ENCODE results near the gene SFRP2. TPM values are rescaled to one million over a fixed set of nuclear protein-coding genes. Genes with fewer than 3 reads are reported as not detected.

SFRP2 gene, protein sequence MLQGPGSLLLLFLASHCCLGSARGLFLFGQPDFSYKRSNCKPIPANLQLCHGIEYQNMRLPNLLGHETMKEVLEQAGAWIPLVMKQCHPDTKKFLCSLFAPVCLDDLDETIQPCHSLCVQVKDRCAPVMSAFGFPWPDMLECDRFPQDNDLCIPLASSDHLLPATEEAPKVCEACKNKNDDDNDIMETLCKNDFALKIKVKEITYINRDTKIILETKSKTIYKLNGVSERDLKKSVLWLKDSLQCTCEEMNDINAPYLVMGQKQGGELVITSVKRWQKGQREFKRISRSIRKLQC
- total RNA-seq, result under 1 TPM in 1 of 2 experiments, not detected in 1; 0.11 TPM
- not detected for polyA plus RNA-seq

DNA sequence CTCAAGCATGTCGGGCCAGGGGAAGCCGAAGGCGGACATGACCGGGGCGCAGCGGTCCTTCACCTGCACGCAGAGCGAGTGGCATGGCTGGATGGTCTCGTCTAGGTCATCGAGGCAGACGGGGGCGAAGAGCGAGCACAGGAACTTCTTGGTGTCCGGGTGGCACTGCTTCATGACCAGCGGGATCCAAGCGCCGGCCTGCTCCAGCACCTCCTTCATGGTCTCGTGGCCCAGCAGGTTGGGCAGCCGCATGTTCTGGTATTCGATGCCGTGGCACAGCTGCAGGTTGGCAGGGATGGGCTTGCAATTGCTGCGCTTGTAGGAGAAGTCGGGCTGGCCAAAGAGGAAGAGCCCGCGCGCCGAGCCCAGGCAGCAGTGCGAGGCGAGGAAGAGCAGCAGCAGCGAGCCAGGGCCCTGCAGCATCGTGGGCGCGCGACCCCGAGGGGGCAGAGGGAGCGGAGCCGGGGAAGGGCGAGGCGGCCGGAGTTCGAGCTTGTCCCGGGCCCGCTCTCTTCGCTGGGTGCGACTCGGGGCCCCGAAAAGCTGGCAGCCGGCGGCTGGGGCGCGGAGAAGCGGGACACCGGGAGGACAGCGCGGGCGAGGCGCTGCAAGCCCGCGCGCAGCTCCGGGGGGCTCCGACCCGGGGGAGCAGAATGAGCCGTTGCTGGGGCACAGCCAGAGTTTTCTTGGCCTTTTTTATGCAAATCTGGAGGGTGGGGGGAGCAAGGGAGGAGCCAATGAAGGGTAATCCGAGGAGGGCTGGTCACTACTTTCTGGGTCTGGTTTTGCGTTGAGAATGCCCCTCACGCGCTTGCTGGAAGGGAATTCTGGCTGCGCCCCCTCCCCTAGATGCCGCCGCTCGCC is at the start of gene SFRP2:
Gene SFRP2 (minus strand): TSS at position 671 of the 864 bp plus-strand sequence. CDS start 248 bp downstream, at position 423.
- Histone ChIP-seq H3K36me3 (ENCODE audit: insufficient read depth, low read length) (no peaks in the 10 kb centered on the region), H3K4me3 (ENCODE audit: low read length) (no peak within 1 kb of the TSS), H3K27ac (ENCODE audit: low read depth, low read length) (no peak within 1 kb of the TSS), H3K9me3 (ENCODE audit: low read length) (no peaks in the 10 kb centered on the region), H3K4me1 (ENCODE audit: insufficient read depth, low read length) (peaks cover 40% of the 10 kb centered on the region), H3K27me3 (ENCODE audit: insufficient read depth, low read length, poor library complexity, severe bottlenecking) (peaks cover 43% of the 10 kb centered on the region)
- DNase-seq, result no peak
- H3K4me3 Mint-ChIP-seq, result peak within 1 kb of the TSS; percentile 9 to 78 (median 59)
- ChIA-PET POLR2A (no interaction called here), CTCF (no interaction called here)
- H3K27ac Mint-ChIP-seq, result peak within 1 kb of the TSS in 1 of 8 donors; percentile 47
- H3K4me1 Mint-ChIP-seq, result peaks cover 26 to 54% (median 44%) of the 10 kb centered on the region in 3 donors
- no peaks in the 10 kb centered on the region for H3K36me3 Mint-ChIP-seq
- no peaks in the 10 kb centered on the region for H3K9me3 Mint-ChIP-seq
- peaks cover 66 to 84% of the 10 kb centered on the region in 2 donors for H3K27me3 Mint-ChIP-seq

DNA sequence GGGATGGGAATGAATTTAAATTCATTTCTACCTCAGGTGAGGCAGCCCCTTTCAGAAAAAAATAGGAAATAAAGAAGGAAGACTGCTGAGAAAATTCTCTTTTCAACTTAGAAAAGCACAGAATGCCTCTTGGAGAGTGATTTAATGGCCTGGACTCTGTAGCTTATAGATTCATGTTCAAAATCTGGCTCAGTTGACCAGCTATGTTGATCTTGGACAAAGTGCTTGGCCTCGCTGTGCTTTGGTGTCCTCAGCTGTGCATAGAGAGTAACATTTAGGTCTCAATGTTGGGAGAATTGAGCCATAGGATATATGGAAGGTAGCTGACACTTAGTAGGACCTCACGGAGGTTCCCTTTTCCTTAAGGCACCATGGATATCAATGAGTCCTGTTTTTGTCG is 49.7 kb upstream of the SFRP2 start:
- no peak overlapping the region for H3K4me3 Mint-ChIP-seq
- H3K27me3 Mint-ChIP-seq, result no peaks in the 10 kb centered on the region
- no peak overlapping the region for H3K4me3 ChIP-seq (ENCODE audit: low read length)
- no peaks in the 10 kb centered on the region for H3K27me3 ChIP-seq (ENCODE audit: insufficient read depth, low read length, poor library complexity, severe bottlenecking)
- CTCF ChIA-PET, result no interaction called here
- H3K27ac ChIP-seq (ENCODE audit: low read depth, low read length), result no peak overlapping the region
- H3K9me3 Mint-ChIP-seq, result peaks cover 0 to 4% (median 0%) of the 10 kb centered on the region in 5 donors
- DNase-seq, result no peak
- POLR2A ChIA-PET, result no interaction called here
- no peaks in the 10 kb centered on the region for H3K36me3 Mint-ChIP-seq
- H3K9me3 ChIP-seq (ENCODE audit: low read length), result no peaks in the 10 kb centered on the region
- H3K27ac Mint-ChIP-seq, result no peak overlapping the region
- no peaks in the 10 kb centered on the region for H3K36me3 ChIP-seq (ENCODE audit: insufficient read depth, low read length)
- no peaks in the 10 kb centered on the region for H3K4me1 Mint-ChIP-seq
- no peaks in the 10 kb centered on the region for H3K4me1 ChIP-seq (ENCODE audit: insufficient read depth, low read length)

- no peak for DNase-seq
- Histone ChIP-seq H3K27me3 (ENCODE audit: insufficient read depth, low read length, poor library complexity, severe bottlenecking) (no peaks in the 10 kb centered on the region), H3K4me3 (ENCODE audit: low read length) (no peak overlapping the region), H3K9me3 (ENCODE audit: low read length) (no peaks in the 10 kb centered on the region), H3K36me3 (ENCODE audit: insufficient read depth, low read length) (no peaks in the 10 kb centered on the region), H3K4me1 (ENCODE audit: insufficient read depth, low read length) (no peaks in the 10 kb centered on the region), H3K27ac (ENCODE audit: low read depth, low read length) (no peak overlapping the region)
- peaks cover 4 to 17% of the 10 kb centered on the region in 2 donors for H3K27me3 Mint-ChIP-seq
- no peak overlapping the region for H3K4me3 Mint-ChIP-seq
- no peaks in the 10 kb centered on the region for H3K36me3 Mint-ChIP-seq
- ChIA-PET POLR2A (no interaction called here), CTCF (no interaction called here)
- H3K27ac Mint-ChIP-seq, result no peak overlapping the region
- H3K4me1 Mint-ChIP-seq, result no peaks in the 10 kb centered on the region
- H3K9me3 Mint-ChIP-seq, result no peaks in the 10 kb centered on the region
Observed at GRCh38 chr4:153834901-153835300, 46.0 kb upstream of the SFRP2 start.

DNA sequence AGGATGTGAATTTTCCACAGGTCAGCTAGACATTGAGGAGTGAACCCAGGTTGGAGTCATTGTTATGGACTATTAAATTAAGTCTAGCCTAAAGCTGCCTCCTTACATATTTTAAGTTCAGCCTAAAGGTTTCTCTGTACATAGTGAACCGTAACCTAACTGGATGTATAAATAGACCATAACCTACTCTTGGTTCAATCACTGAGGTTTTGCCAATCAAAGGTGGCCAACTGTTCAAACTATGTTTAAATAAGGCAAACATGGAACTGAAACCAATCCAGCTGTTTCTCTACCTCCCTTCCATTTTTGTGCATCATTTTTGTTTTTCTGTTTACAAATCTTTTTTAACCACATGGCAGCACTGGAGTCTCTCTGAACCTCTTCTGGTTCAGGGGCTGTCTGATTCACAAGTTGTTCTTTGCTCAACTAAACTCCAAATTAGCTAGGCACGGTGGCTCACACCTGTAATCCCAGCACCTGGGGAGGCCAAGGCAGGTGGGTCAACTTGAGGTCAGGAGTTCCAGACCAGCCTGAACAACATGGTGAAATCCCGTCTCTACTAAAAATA is 43.9 kb upstream of the SFRP2 start:
- H3K4me3 Mint-ChIP-seq, result no peak overlapping the region
- ChIA-PET POLR2A (no interaction called here), CTCF (no interaction called here)

DNA sequence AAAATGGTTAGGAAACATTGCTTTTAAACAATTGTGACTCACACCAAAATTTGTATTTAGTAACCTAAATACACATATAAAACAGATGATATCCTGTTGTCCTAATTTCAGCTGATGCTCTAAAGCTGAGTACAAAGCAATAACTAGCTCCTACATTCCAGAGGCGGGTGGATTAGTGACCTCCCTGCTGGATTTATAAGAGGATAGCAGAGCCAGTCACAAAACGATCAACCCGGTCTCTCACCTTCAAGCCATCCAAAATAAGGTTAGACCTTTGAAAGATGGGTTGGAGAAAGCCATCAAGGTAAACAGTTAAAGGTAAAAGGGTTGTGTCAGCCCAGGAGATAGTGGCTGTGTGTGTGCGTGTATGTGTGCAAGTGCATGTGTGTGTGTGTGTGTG is 43.2 kb upstream of the SFRP2 start:
- Histone ChIP-seq H3K27ac (ENCODE audit: low read depth, low read length) (no peak overlapping the region), H3K36me3 (ENCODE audit: insufficient read depth, low read length) (no peaks in the 10 kb centered on the region), H3K4me1 (ENCODE audit: insufficient read depth, low read length) (no peaks in the 10 kb centered on the region), H3K4me3 (ENCODE audit: low read length) (no peak overlapping the region), H3K9me3 (ENCODE audit: low read length) (no peaks in the 10 kb centered on the region), H3K27me3 (ENCODE audit: insufficient read depth, low read length, poor library complexity, severe bottlenecking) (no peaks in the 10 kb centered on the region)
- Mint-ChIP-seq H3K27me3 (peaks cover 4 to 26% of the 10 kb centered on the region in 2 donors), H3K36me3 (peaks cover 0 to 6% (median 0%) of the 10 kb centered on the region in 3 donors), H3K27ac (no peak overlapping the region), H3K4me3 (no peak overlapping the region), H3K9me3 (peaks cover 0 to 5% (median 0%) of the 10 kb centered on the region in 5 donors), H3K4me1 (no peaks in the 10 kb centered on the region)
- POLR2A ChIA-PET, result no interaction called here
- CTCF ChIA-PET, result no interaction called here
- DNase-seq, result no peak

More for the DNA sequence above, 43.9 kb upstream of the SFRP2 start:
- H3K27me3 Mint-ChIP-seq, result peaks cover 4 to 26% of the 10 kb centered on the region in 2 donors
- no peaks in the 10 kb centered on the region for H3K36me3 ChIP-seq (ENCODE audit: insufficient read depth, low read length)
- H3K36me3 Mint-ChIP-seq, result peaks cover 0 to 6% (median 0%) of the 10 kb centered on the region in 3 donors
- no peak overlapping the region for H3K27ac ChIP-seq (ENCODE audit: low read depth, low read length)
- H3K4me1 ChIP-seq (ENCODE audit: insufficient read depth, low read length), result no peaks in the 10 kb centered on the region
- H3K27ac Mint-ChIP-seq, result no peak overlapping the region
- no peak overlapping the region for H3K4me3 ChIP-seq (ENCODE audit: low read length)
- H3K9me3 Mint-ChIP-seq, result peaks cover 0 to 5% (median 0%) of the 10 kb centered on the region in 5 donors
- DNase-seq, result no peak
- H3K9me3 ChIP-seq (ENCODE audit: low read length), result no peaks in the 10 kb centered on the region
- H3K27me3 ChIP-seq (ENCODE audit: insufficient read depth, low read length, poor library complexity, severe bottlenecking), result no peaks in the 10 kb centered on the region
- no peaks in the 10 kb centered on the region for H3K4me1 Mint-ChIP-seq

DNA sequence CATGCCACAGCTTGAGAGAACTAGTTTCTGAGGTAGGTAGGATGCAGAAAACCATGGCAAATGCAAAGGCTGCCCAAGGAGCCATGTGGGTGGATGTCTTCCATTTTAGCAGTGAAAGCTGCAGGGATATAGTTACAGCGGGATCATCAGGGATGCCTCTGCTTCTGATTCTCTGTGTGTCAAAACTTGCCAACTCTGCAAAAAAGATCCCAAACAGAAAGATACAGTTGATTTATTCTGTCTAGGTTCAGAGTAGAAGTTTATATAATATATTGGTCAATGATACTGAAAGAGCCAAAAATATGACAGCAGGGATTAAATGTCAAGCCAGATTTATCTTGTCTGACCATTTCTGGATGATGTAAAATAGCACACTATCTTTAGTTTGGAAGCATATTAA is 42.4 kb upstream of the SFRP2 start:
- Histone ChIP-seq H3K27ac (ENCODE audit: low read depth, low read length) (no peak overlapping the region), H3K9me3 (ENCODE audit: low read length) (no peaks in the 10 kb centered on the region), H3K4me1 (ENCODE audit: insufficient read depth, low read length) (no peaks in the 10 kb centered on the region), H3K36me3 (ENCODE audit: insufficient read depth, low read length) (no peaks in the 10 kb centered on the region), H3K4me3 (ENCODE audit: low read length) (no peak overlapping the region), H3K27me3 (ENCODE audit: insufficient read depth, low read length, poor library complexity, severe bottlenecking) (no peaks in the 10 kb centered on the region)
- H3K4me3 Mint-ChIP-seq, result no peak overlapping the region
- H3K9me3 Mint-ChIP-seq, result peaks cover 0 to 5% (median 0%) of the 10 kb centered on the region in 5 donors
- CTCF ChIA-PET, result no interaction called here
- POLR2A ChIA-PET, result no interaction called here
- H3K36me3 Mint-ChIP-seq, result peaks cover 0 to 6% (median 0%) of the 10 kb centered on the region in 3 donors
- H3K27ac Mint-ChIP-seq, result no peak overlapping the region
- no peaks in the 10 kb centered on the region for H3K4me1 Mint-ChIP-seq
- DNase-seq, result no peak
- peaks cover 4 to 26% of the 10 kb centered on the region in 2 donors for H3K27me3 Mint-ChIP-seq

GRCh38 chr4:153825691-153826090 is 36.8 kb upstream of the SFRP2 start:
- Mint-ChIP-seq H3K9me3 (peaks cover 0 to 5% (median 0%) of the 10 kb centered on the region in 5 donors), H3K36me3 (peaks cover 0 to 6% (median 2%) of the 10 kb centered on the region in 3 donors), H3K27me3 (peaks cover 3 to 23% of the 10 kb centered on the region in 2 donors), H3K4me1 (no peaks in the 10 kb centered on the region), H3K27ac (no peak overlapping the region), H3K4me3 (no peak overlapping the region)
- Histone ChIP-seq H3K27ac (ENCODE audit: low read depth, low read length) (no peak overlapping the region), H3K27me3 (ENCODE audit: insufficient read depth, low read length, poor library complexity, severe bottlenecking) (no peaks in the 10 kb centered on the region), H3K4me1 (ENCODE audit: insufficient read depth, low read length) (no peaks in the 10 kb centered on the region), H3K9me3 (ENCODE audit: low read length) (no peaks in the 10 kb centered on the region), H3K4me3 (ENCODE audit: low read length) (no peak overlapping the region), H3K36me3 (ENCODE audit: insufficient read depth, low read length) (no peaks in the 10 kb centered on the region)
- POLR2A ChIA-PET, result no interaction called here
- DNase-seq, result no peak
- CTCF ChIA-PET, result no interaction called here

DNA sequence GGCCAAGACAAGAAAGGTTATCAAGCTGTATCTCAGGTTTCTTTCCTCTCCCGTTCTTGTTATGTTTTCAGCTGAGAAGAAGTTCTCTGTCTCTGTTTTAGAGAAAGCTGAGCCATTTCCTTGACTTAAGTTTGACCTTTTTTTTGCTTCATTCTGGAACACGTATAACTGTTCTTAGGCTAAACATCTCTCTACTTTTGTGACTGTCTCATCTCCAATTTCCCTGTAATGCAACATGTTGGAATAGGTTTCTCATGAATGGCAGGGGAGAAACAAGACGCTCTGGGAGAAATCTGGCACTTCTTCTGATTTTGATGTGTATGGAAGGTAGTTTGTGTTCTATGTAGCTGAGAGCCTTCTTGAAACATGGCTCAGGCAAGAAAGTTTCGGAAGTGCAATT is 36.2 kb upstream of the SFRP2 start:
- POLR2A ChIA-PET, result no interaction called here
- no peak overlapping the region for H3K27ac ChIP-seq (ENCODE audit: low read depth, low read length)
- H3K4me3 ChIP-seq (ENCODE audit: low read length), result no peak overlapping the region
- Mint-ChIP-seq H3K4me3 (no peak overlapping the region), H3K27me3 (peaks cover 0 to 19% of the 10 kb centered on the region in 2 donors), H3K36me3 (peaks cover 0 to 6% (median 2%) of the 10 kb centered on the region in 3 donors), H3K27ac (no peak overlapping the region), H3K4me1 (no peaks in the 10 kb centered on the region), H3K9me3 (peaks cover 0 to 9% (median 0%) of the 10 kb centered on the region in 5 donors)
- CTCF ChIA-PET, result no interaction called here
- H3K27me3 ChIP-seq (ENCODE audit: insufficient read depth, low read length, poor library complexity, severe bottlenecking), result no peaks in the 10 kb centered on the region
- no peaks in the 10 kb centered on the region for H3K4me1 ChIP-seq (ENCODE audit: insufficient read depth, low read length)
- H3K36me3 ChIP-seq (ENCODE audit: insufficient read depth, low read length), result no peaks in the 10 kb centered on the region
- no peaks in the 10 kb centered on the region for H3K9me3 ChIP-seq (ENCODE audit: low read length)
- no peak for DNase-seq

All from CD8-positive, alpha-beta memory T cell (primary cell).